Measurements from ENCODE around the gene FRMD4A.
A peak's percentile ranks its signal among the peaks of the same experiment; 100 is the strongest.
"Not testable (repeated sequence)": the region's sequence is repeated elsewhere in the genome, so short reads cannot be mapped to it uniquely, and the experiment has no call there.

FRMD4A gene

DNA sequence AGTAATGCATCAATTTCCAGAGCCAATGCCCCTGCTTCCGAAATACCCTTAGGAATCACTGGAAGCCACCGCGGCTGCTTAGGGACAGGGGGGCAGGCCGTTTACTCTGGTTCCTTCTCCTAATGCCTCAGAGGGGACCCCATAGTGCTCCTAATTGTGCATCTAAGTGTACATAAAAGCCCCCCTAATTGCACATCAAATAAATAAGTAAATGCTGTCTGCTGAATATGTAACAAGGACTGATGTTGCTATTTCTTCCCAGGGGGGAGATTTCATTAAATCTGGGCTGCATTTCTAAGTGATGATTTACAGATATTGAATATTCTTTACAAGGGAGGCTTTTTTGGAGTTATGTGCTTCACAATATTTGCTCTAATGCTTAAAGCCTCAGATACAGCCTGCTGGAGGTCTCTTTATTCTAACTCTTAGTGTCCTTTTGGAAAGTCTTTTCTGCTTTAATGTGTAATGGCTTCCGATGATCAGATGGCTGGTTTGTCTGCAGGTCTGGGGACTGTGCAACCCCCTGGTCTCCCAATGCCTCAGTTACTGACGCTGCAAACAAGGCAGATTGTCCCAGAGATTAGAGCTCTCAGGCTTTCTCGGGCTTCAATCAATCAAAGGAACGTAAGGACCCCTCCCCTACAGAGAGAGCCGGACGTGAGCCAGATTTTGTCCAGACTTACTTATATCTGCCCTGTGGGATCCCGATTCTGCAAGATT is 601.0 kb downstream of the FRMD4A start:
- DNase-seq (ENCODE audit: low read depth in 2 of 2, low spot score in 1 of 2): no peak

- DNase-seq (ENCODE audit: low read depth in 2 of 2, low spot score in 1 of 2): no peak
These were observed 601.7 kb downstream of the FRMD4A start for GRCh38 chr10:13728898-13729535.

- DNase-seq (ENCODE audit: low read depth in 2 of 2, low spot score in 1 of 2): no peak
These were observed 605.1 kb downstream of the FRMD4A start for GRCh38 chr10:13725594-13725993.

DNA sequence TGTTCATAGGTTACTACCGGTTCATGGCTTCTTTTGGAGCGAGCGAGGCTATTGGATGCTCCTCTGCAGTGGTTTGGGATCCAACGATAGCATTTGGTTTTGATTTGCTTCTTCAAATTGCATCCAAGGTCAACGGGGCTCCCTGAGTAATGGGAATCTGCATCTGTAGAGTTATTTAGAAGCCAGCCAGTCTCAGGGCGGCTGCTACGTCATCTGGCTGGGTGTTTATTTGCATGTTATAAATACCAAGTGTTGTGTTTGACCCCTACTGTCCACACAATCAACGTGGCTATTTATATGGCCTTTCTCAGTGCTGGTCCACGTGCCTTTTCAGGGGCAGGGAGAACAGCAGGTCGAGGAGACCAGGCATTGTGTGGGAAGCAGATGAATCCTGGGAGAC is 606.2 kb downstream of the FRMD4A start:
- no peak for DNase-seq (ENCODE audit: low read depth in 2 of 2, low spot score in 1 of 2)

GRCh38 chr10:13722747-13723653 is 607.7 kb downstream of the FRMD4A start:
- DNase-seq (ENCODE audit: low read depth in 2 of 2, low spot score in 1 of 2): no peak

- DNase-seq (ENCODE audit: low read depth in 2 of 2, low spot score in 1 of 2): no peak
These were observed 609.2 kb downstream of the FRMD4A start for GRCh38 chr10:13721486-13721885.

DNA sequence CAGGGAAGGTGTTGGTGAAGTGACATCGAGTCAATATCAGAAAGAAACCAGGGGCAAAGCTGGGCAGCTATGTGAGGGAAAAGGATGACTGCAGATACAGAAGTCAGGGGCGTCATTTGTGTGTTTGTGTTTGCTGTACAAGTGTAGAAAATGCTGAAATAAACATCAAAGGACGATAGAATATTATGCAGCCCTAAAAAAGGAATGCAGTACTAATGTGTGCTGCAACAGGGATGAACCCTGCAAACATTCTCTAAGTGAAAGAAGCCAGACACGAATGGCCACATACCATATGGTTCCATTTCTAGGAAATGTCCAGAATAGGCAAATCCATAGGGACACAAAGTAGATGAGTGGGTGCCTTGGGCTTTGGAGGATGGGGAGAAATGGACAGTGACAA is 610.0 kb downstream of the FRMD4A start:
- DNase-seq (ENCODE audit: low read depth in 2 of 2, low spot score in 1 of 2): no peak

- no peak for DNase-seq (ENCODE audit: low read depth in 2 of 2, low spot score in 1 of 2)
These were observed 611.3 kb downstream of the FRMD4A start for GRCh38 chr10:13719425-13719824.

DNA sequence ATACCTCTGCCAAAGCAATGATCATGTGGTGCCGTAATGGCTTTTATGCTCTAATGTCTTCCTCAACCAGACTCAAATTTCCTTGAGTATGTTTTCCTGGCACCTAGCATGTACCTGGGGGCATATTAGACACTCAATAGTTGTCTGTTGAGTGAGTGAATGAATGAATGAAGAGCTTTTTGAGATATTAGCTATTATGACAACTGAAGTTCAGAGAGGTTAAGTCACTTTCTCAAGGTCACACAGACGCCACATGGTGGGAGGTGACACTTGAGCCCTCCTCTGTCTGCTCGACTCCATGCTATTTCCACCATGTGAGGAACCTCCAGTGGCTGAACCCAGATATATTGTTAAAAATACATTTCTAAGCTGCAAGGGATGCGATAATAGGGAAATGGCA is 611.9 kb downstream of the FRMD4A start:
- no peak for DNase-seq (ENCODE audit: low read depth in 2 of 2, low spot score in 1 of 2)

- DNase-seq (ENCODE audit: low read depth in 2 of 2, low spot score in 1 of 2): no peak
These were observed 612.6 kb downstream of the FRMD4A start for GRCh38 chr10:13717936-13718772.

DNA sequence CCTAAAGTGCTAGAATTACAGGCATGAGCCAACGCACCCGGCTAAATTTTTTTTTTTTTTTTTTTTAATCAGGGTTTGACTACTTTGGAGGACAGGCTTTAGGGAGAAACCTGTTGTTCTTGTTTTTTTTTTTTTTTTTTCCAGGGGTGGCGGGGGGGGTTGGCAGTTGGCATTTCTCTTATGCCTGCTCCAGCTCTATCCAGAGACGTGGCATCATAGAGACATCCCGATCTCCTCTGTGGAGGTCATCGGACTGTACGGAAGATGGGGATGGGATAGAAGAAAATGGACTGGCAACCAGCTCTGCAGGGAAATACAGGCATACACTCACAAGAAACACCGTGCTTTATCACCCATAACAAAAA is 613.2 kb downstream of the FRMD4A start:
- DNase-seq (ENCODE audit: low read depth in 2 of 2, low spot score in 1 of 2): no peak

- no peak for DNase-seq (ENCODE audit: low read depth in 2 of 2, low spot score in 1 of 2)
These were observed 614.3 kb downstream of the FRMD4A start for GRCh38 chr10:13716081-13717071.

DNA sequence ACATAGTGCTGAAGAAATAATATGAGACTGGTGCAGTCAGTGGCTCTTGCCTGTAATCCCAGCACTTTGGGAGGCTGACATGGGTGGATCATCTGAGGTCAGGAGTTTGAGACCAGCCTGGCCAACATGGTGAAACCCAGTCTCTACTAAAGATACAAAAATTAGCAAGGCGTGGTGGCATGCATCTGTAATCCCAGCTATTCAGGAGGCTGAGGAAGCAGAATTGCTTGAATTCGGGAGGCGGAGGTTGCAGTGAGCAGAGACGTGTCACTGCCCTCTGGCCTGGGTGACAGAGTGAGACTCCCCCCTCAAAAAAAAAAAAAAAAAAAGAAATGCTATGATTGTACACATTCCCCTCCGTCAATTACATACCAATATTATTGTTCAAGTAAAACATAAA is 615.1 kb downstream of the FRMD4A start:
- DNase-seq (ENCODE audit: low read depth in 2 of 2, low spot score in 1 of 2): not testable (repeated sequence)

GRCh38 chr10:13715100-13715499 is 615.6 kb downstream of the FRMD4A start:
- no peak for DNase-seq (ENCODE audit: low read depth in 2 of 2, low spot score in 1 of 2)

- DNase-seq (ENCODE audit: low read depth in 2 of 2, low spot score in 1 of 2): peak in 1 of 2 donors; percentile 25
These were observed 617.7 kb downstream of the FRMD4A start for GRCh38 chr10:13712837-13713581.

DNA sequence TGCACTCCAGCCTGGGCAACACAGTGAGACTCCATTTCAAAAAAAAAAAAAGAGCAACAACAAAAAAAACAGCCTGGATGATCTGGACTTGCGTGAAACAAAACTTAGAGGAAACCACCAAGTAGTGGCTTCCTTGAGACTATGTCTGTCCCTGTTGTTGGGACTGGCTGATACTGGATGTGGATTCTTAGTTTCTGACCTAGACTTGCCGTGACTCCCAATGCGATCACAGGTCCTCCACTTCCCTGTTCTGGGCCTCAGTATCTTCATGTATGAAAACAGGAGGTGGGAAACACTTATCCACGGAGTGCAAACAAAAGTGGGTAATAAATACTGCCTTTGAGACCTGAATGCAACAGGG is 618.3 kb downstream of the FRMD4A start:
- DNase-seq (ENCODE audit: low read depth in 2 of 2, low spot score in 1 of 2): no peak

DNA sequence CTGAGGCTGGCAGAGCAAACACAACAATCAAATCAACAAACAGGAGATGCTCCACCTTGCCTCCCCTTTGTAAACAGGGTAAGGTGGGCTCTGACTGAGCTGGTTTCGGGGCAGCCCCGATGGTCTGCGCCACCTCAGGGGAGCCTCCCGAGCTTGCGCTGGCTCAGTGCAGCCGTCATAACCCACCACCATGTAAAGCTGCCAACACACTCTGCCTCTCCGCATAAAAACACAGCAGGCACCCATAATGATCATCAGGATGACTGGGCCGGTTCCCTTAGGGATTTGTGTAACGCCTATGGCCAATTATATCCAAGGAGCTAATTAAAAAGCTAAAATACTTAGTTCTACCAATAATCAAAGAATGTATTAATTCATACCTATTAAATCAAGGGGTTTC is 619.4 kb downstream of the FRMD4A start:
- DNase-seq (ENCODE audit: low read depth in 2 of 2, low spot score in 1 of 2): no peak

DNA sequence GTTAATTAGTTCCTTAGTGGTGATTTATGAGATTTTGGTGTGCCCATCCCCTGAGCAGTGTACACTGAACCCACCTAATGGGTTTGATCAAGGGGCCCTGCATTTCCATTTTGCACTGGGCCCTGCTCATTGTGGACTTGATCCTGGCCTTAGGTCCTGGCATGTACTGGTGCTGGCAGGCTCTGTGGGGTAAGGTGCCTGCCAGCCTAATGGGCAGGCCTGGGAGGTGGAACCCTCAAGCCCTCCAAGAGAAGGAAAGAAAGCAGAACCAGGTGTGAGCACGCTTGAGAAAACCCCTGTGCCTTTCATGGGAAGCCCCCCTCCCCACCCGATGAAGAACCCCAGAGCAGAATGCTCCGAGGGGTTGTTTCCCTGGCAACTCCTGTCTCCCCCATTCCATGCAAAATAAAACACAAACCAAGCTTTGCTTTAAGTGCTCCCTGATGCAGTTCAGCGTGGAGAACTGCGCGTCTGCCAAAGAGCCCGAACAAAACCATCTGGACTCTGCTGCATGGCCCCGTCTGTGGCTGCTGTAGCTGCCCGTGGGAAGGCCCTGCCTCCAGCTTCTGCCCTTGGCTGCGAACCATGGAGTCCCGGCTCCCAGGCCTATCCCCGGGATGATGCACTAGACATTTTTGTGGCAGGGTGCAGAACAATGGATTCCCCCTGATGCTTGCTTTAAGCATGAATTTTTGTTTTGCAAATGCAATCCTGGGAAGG is 620.6 kb downstream of the FRMD4A start:
- no peak for DNase-seq (ENCODE audit: low read depth in 2 of 2, low spot score in 1 of 2)
